GM19395 (cell line): ENCODE data around the gene ATP6V1F.

ENCODE experiments used
- ATAC-seq: cut with Tn5 transposase; IDR thresholded peaks from one replicate; pipeline ENCODE4 v1.9.1; 2021; ENCODE audit warnings: mild to moderate bottlenecking, moderate library complexity; ENCODE audit not compliant: unreplicated experiment

The ATP6V1F gene, protein sequence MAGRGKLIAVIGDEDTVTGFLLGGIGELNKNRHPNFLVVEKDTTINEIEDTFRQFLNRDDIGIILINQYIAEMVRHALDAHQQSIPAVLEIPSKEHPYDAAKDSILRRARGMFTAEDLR

DNA sequence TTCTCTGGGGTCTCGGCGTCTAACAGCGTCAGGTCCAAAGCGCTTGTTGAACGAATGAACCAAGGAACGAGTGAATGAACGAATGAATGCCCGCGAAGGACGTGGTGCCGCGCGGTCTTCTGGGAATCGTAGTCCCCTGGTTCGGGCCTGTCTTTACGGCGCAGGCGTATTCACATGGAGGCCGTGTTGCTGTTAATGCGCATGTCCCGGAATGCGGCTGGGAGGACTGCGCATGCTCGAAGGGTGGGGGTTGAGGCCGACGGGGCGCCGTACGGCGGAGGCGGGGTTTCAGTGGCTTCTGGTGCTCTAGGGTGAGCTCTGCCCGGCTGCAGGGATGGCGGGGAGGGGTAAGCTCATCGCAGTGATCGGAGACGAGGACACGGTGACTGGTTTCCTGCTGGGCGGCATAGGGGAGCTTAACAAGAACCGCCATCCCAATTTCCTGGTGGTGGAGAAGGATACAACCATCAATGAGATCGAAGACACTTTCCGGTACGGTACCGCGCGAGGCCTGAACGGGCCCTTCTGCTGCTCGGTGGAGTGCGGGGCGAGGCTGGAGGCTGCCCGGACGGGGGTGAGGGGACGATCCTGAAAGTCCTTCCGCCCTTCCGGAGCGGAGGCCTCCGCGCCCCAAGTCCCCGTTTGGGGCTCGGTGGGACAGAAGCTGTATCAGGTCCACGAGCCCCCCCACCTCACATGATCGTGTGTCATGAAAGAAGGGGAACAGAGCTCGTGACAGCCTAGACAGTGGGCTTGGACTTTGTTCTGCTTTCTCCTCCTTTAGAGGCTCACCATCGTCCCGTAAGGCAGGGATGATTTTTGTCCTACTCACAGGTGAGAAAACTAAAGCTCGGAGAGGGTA lies at the start of gene ATP6V1F:
Gene ATP6V1F, plus strand, starts transcription at position 286 of the 862 bp plus-strand sequence. Its CDS starts 49 bp downstream, at position 335.
- peak; percentile 90 for ATAC-seq

DNA sequence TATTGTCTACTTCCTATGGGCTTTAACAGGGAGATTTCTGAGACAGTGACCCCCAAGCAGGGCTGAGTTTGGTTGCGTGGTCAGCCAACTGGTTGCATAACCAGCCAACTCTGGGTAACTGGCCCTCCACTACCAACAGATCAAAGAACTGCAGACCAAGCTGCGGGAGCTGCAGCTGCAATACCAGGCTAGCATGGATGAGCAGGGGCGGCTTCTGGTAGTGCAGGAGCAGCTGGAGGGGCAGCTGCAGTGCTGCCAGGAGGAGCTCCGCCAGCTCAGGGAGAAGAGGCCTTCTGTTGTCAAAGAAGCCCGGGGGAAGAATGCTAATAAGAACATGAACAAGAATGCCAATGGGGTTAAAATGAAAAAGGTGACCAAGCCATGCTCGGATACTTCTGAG lies 48.2 kb upstream of the ATP6V1F start:
- no peak for ATAC-seq

DNA sequence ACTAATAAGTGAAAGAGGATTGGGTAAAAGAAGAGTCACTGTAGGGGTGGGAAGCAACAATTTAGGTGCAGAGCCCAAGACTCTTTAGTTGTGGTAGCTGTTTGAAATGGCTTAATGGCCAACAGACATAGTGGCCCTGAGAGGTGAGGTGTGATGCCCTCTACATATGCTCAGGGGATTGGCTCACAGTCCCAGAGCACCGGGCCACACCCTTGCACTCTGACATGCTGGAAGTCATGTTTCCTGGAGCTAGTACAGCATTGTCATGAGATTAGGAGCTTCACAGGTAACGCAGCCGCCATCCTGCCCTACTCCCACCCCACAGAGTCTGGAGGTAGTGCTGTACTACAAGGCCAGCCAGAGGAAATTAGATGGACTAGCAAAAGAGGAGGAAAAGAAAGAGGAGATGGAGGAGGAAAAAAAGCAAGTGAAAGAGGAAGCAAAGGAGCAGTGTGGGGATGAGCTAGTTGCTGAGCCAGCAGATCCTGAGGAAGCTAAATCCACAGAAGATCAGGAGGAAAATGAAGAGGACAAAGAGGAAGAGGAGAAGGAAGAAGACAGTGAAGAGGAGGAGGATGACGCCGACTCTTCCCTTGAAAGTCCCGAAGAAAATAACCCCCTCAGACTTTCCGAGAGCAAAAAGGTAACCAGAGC lies 47.2 kb upstream of the ATP6V1F start:
- ATAC-seq = no peak

DNA sequence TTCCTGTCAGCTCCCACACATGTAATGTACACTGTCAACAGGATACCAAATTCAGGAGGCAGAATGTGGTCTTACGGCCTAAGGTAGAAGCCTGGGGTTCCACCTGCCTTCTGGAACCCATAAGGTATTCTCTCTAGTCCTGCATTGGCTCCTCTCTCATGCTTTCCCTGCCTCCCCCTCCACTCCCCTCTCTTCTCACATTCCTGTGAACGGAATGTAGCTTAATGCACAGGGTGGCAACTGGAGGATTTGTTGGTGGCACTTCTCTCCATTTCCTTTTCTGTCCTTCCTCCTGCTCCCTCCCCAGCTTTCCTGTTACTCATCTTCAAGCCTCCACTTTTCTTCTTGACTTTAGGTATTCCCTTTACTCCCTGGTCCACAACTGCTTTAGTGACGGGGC lies 44.0 kb upstream of the ATP6V1F start:
- ATAC-seq = no peak

DNA sequence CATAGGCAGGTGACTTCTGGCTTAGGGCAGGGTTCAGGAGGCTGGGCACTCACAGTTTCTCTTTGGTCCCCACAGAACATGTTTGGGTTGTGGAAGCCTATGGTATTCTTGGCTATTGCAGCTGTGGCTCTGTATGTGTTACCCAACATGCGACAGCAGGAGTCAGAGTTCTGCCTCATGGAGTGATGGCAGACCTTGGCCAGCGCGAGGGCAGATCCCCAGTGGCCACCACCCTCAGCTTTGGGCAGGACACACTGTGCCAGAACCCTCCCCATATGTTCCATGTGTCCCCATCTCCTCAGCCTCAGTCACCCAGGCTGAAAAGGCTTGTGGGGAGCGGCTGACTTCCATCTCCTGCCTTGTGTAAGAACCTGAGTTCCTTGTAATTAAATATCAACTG lies 40.9 kb upstream of the ATP6V1F start:
- no peak for ATAC-seq

DNA sequence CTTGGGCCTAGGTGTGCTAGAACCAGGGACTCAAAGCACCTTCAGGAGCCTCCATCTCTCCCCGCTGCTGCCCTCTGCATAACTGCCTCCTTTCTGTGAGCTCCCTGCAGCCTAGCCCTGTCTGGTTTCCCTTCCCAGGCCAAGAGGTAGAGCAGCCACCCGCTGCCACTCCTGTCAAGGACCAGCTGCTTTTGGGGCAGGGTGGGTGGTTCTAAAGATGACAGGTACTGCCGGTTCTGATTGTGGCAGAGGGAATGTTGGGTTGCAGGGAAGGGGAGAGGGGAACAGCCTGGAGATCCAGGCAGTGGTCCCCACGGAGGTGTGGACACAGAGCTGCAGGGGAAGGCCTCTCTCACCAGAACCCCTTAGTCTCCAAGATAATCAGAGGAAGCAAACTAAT lies 36.1 kb upstream of the ATP6V1F start:
- no peak for ATAC-seq

DNA sequence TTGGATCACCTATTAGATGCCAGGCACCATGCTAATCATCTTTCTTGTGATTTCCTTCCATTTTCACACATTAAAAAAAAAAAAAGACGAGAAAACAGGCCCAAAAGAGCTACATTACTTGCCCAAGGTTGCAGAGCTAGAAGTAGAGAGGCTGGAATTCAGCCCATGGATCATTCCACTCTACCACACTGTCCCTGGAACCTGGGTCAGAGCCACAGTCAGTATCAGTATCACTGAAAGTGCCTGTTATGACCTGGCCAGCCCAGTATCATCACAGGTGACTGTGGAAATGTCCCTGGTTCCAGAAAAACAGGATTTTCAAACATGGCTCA lies 35.8 kb upstream of the ATP6V1F start:
- ATAC-seq = no peak

DNA sequence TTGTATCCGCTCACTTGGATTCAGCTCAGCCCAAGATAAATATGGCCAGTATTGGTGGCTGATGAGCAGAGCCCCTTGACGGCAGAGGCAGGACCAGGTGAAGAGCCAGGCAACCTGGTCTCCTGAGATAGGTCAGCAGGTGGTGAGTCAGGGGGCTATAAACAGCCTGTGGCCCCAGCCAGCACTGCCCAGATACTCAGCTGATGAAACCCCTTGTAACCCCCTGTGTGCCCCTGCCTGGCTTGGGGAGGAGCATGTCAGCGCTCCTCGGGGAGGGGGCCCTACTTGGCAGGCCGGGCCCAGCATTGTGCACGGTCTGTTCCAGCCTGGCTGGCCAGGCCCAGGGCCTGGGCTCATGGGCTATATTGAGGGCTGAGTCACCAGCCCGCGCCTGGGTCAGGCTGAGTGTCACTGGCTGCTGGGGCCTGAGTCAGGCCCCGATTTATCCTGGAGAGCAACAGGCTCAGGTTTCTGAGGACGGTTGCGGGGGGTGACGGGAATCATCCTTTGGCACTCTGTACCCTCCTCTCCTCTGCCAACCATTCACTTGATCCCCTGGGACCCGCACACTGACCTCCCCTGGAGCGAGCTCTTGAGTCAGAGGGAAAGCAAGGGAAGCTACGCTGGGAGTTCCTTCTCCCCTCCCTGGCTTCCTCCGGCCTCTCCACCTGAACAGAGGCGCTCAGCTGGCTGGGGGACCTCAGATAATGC lies 35.3 kb upstream of the ATP6V1F start:
- ATAC-seq = no peak

DNA sequence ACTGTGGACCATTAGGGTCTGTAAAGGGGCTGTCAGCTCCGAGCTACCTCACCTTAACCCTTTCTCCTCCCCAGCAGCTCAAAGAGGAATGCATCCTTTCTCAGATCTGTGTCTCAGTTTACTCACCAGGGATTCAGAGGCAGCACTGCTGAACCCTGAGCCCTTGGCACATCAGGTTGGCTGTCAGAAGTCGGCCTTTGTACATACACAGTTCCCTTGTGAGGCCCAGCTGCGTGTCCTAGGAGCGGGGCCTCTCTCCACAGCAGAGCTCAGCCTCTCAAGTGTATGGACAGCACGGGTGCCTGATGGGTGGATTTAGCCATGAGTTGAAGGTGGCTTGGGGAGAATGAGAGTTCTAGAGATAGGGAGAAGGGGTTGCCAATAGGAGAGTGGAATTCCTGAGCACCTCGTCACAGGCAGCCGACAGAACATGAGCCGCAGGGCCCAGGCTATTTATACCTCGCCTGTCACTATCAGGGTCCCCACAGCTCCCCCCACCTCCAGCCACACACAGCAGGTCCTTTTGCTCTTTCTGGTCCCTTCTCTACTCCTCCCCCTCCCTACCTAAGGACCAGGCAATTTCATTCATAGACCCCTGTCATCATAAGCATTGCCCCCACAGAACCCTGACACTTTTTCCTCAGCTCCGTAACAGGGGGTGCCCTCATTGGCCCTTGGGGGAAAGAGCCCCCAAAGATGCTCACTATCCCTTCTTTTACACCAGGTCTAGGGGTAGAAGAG lies 34.5 kb upstream of the ATP6V1F start:
- no peak for ATAC-seq

DNA sequence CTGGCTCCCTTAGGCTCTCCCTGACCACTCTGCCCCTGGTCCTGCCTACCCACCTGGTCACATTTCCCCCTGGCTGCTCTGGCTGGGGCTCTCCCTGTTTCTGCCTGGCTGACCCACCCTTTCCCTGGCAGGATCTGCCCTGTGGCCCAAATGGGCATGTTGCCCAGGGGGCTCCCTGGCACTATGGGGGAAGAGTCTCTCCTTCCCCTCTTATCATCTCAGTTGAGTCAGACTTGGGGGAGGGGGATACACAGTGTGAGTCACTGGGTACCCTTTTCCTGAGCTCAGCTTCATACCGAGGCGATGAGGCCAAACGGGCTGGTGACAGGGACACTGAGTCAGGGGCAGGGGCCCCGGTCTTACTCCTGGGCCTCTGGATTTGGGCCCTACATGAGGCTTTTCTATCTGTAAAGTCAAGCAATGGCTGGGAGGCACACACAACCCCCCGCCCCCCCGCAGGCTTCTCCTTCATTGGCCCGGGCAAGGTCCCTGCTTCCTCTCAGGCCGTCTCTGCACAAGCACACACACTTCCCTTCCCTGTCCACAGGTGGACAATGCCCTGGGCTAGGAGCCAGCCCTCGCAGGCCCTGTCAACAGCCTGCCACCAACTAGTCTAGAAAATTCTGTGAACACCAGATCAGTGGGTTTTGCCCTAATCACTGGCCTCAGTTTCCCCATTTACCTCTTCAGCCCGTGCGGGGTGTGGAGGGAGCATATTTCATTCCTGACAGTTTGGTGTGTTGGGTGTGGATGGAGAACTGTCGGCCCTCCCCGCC lies 33.1 kb upstream of the ATP6V1F start:
- no peak for ATAC-seq

DNA sequence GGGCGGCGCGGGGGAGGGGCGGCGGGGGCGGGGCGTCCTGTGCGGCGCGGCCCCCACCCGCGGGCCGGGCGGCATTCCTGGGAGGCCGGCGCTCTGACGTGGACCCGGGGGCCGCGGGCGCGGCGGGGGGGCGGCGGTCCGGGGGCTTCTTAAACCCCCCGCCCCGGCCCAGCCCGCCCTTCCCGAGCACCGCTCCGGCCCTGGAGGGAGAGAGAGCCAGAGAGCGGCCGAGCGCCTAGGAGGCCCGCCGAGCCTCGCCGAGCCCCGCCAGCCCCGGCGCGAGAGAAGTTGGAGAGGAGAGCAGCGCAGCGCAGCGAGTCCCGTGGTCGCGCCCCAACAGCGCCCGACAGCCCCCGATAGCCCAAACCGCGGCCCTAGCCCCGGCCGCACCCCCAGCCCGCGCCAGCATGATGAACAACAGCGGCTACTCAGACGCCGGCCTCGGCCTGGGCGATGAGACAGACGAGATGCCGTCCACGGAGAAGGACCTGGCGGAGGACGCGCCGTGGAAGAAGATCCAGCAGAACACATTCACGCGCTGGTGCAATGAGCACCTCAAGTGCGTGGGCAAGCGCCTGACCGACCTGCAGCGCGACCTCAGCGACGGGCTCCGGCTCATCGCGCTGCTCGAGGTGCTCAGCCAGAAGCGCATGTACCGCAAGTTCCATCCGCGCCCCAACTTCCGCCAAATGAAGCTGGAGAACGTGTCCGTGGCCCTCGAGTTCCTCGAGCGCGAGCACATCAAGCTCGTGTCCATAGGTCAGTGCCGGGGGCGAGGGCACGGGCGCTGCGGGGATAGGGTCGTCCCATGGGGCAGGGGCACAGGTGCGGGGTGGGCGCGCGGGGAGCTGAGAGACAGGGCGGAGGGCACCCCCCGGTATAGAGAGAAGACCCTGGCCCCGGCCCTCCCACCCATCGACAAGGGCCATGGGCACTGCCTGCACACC lies 32.2 kb upstream of the ATP6V1F start, which contains the start of gene FLNC:
Gene FLNC, plus strand, starts transcription at position 176 of the 947 bp plus-strand sequence. Its CDS starts 232 bp downstream, at position 408.
- ATAC-seq = no peak

DNA sequence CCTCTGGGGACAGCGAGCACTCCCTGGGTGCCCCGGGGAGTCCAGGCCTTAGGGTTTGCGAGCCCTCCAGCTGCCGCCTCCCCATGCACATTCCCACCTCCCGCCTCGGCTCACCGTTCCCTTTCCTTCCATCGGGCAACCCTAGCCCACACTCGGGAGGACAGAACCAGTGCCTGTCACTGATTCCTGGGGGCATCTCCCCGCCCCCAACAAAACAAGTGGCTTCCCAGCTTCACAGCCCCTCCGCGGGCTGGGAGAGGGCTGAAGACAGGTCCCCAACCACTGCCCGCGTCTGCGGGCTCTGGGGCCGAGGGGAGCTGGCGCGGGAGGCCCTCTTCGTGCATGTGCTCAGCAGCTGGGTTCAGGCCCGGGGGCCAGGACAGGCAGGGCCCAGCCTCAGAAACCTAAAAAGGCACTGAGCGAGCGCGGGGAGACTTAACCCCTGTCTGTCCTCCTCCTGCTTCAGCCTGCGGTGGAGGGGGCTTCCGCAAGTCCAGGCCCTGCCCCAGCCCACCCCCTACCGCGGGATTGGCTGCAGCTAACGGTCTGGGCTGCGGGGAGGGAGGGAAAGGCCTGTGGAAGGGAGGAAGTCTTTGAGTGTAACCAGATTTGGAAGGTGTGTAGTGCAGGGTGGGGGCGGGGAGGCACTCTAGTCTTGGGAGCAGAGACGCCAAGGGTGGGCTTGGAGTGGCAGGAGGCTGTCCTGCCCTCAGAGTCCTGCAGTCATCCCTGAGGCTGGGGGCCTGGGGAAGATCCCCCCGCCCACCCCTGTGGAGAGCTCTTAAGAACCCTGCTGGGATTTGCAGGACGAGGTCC lies 31.3 kb upstream of the ATP6V1F start:
- no peak for ATAC-seq

DNA sequence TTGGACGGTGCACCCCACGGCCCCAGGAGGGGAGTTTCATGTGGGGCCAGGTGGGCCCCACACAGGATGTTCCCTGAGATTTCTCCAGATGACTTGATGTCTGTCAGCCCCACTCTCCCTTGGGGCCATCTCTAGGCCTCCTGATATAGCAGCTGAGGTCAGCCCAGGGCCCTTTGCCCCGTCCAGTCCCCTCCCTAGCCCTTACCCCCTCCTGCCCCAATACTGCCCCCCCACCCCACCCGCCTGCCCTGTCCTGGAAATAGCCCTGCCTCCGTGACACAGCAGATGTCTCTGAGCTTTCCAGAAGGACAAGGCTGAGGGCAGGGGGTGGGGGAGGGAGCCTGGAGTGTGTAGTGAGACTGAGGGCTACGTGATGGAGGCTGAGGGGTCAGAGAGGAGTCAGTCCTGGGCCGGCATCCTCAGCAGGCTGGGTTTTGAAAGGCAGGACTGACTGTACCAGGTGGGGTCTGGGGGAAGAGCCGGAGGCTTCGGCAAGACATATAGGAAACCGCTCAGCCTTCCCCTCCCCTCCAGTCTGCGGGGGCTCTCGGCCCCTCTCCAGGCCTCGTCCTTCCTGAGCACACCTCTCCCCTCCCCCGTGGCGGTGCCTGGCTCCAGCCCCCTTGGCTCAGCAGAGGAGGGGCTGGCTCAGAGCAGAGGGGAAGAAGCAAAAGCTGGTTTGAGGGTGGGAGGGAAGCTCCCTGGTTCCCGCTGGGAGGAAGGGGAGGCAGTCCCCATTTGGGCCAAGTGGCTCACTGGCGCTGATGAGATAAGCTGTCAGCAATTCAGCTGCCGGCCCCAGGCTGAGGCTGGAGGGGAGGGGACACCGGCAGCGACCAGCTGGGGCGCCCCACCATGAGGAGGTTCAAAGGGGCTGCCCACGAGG lies 30.4 kb upstream of the ATP6V1F start:
- no peak for ATAC-seq

DNA sequence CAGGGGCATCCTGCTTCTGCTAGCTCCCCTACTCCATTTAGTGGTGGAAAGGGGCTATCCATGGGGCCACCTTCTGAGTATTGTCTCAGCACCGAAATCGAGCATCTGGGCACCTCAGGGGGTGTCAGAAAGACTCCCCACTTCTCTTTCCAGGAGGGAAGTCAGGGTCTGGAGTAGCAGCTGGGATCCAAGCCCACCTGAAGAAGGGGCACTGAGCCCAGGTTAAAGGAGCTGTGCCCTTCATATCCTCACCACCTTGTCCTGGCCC lies 29.8 kb upstream of the ATP6V1F start:
- no peak for ATAC-seq

DNA sequence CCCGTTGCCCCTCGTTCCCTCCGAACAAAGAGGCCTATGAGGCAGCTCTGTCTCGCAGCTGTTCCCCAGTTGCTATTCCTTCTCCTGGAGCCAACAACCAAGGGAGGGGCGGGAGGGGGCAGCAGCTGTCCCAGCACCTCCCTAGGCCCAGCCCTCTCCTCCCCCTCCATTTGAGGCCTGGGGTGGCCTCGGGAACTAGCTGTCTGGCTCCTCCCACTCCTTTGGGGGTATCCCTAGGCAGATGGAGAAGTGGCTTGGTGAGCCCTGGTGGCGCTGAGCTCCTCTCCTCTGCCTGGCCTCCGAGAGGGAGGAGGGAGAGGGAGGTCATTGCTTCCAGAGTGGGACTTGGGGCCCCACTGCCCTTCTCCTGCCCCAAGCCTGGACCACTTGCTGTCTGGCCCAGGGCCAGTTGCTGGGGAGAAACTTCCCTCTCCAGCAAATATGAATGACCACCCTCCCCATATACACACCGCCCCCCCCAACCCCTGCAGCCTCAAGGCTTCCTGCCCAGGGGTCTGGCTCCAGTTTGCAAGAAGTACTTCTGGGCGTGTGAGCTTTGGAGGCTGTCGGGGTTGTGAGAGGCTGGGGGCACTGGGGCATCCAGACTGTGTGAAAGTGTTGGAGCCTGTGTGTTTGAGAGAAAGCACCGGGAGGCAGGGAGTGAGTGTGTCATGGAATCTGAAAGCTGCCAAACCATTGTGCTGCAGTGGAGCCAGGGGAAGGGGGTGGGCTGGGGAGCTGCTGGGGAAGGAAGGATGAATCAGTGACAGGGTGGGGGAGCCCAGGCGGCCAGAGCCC lies 29.3 kb upstream of the ATP6V1F start:
- no peak for ATAC-seq

DNA sequence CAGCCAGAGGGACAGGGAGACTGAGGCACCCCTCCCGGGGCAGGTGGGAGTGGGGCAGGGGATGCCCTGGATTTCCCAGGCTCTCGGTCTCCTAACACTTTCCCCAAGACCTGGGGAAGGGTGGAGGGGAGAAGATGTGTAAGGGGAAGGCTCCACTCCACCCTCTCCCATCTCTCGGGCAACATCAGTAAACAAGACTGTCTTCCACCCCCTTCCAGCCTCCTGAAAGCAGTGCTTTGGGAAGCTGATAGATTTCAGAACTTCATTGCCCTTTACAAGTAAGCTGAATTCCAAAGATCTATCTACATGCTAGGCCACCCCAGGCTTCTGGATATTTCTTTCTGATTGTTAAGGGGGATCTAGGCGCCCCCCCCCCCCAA lies 28.7 kb upstream of the ATP6V1F start:
- no peak for ATAC-seq
